ENCODE measurements around the gene EML6. TPM values are rescaled to one million over a fixed set of nuclear protein-coding genes. Genes with fewer than 3 reads are reported as not detected.

Gene EML6
- polyA plus RNA-seq, 1 of the 3 experiments (the other 2 are of a cell fraction) = 1.1 TPM

DNA sequence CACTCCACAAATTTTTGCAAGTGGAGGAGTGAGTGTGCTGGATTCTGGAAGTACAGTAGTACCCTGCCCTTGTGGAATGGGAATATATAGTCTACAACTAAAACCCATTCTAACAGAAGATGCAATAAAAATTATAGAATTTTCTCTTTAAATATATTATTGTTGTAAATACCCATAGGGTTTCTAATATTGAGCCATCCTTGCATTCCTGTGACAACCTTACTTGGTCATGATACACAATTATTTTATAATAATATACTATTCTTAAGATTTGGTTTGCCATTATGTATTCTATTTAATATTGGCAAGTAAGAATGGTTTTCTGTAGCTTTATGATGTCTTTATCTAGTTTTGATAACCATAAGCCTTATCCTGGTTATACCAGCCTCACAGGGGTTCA, 52.2 kb downstream of the EML6 start:
- no peaks in the 10 kb centered on the region for H3K36me3 ChIP-seq (replicated peaks in 1 of 2; ENCODE audit: control insufficient read depth in 1 of 2, insufficient read depth in 2 of 2, low read length in 1 of 2)
- H3K27me3 ChIP-seq (ENCODE audit: insufficient read depth) = no peaks in the 10 kb centered on the region
- TF ChIP-seq RXRA (IDR thresholded peaks at IDR 0.05; ENCODE audit: borderline replicate concordance, low read depth) = no peak
- no peak for TF ChIP-seq RCOR1 (IDR thresholded peaks at IDR 0.05; ENCODE audit: low read length)
- no peak for TF ChIP-seq CHD2 (IDR thresholded peaks at IDR 0.05; ENCODE audit: low read length, partially characterized antibody)
- no peak for TF ChIP-seq RFX5 (IDR thresholded peaks at IDR 0.05; ENCODE audit: low read length)
- TF ChIP-seq MXI1 (IDR thresholded peaks at IDR 0.05; ENCODE audit: low read depth, low read length) = no peak
- TF ChIP-seq GATA2 (CRISPR knock-in tag; IDR thresholded peaks at IDR 0.05) = no peak
- no peak for TF ChIP-seq NFIC (IDR thresholded peaks at IDR 0.05; ENCODE audit: borderline replicate concordance)
- TF ChIP-seq FOXM1 (IDR thresholded peaks at IDR 0.05; ENCODE audit: low read depth) = no peak
- TF ChIP-seq JUND (IDR thresholded peaks at IDR 0.05) = no peak
- TF ChIP-seq POLR2AphosphoS5 (IDR thresholded peaks at IDR 0.05; ENCODE audit: low read depth, low read length) = no peak
- no peaks in the 10 kb centered on the region for H3K9me3 ChIP-seq
- no peak for DNase-seq
- H3K9ac ChIP-seq = no peak overlapping the region
- no peaks in the 10 kb centered on the region for H3K9me2 ChIP-seq
- ChIA-PET POLR2A (no interaction called here), CTCF (no interaction called here)
- no peaks in the 10 kb centered on the region for H4K20me1 ChIP-seq (ENCODE audit: insufficient read depth)
- no peak overlapping the region; a peak in 1 of 4 replicates for H3K4me3 ChIP-seq (ENCODE audit: low read depth in 2 of 2, low read length in 1 of 2)
- H3K4me1 ChIP-seq (ENCODE audit: control insufficient read depth in 1 of 2, insufficient read depth in 2 of 2, low read depth in 1 of 2, low read length in 1 of 2) = peaks cover 0 to 21% of the 10 kb centered on the region in 2 experiments; a peak in 3 of 4 replicates
- H3K79me2 ChIP-seq (ENCODE audit: insufficient read depth) = no peaks in the 10 kb centered on the region
- H3F3A ChIP-seq (replicated peaks; ENCODE audit: insufficient read depth) = no peaks in the 10 kb centered on the region
- no peak overlapping the region for H3K27ac ChIP-seq (ENCODE audit: low read depth in 2 of 2, low read length in 1 of 2)
- H3K4me2 ChIP-seq = no peak overlapping the region
- no peak overlapping the region for H2AFZ ChIP-seq (ENCODE audit: low read depth)

- Histone ChIP-seq H3K9ac (no peak overlapping the region), H3K4me2 (no peak overlapping the region), H3K9me2 (no peaks in the 10 kb centered on the region), H3K27ac (ENCODE audit: low read depth in 2 of 2, low read length in 1 of 2) (no peak overlapping the region), H4K20me1 (ENCODE audit: insufficient read depth) (no peaks in the 10 kb centered on the region), H3K27me3 (ENCODE audit: insufficient read depth) (no peaks in the 10 kb centered on the region), H2AFZ (ENCODE audit: low read depth) (no peak overlapping the region), H3F3A (replicated peaks; ENCODE audit: insufficient read depth) (no peaks in the 10 kb centered on the region), H3K4me1 (ENCODE audit: control insufficient read depth in 1 of 2, insufficient read depth in 2 of 2, low read depth in 1 of 2, low read length in 1 of 2) (peaks cover 0 to 13% of the 10 kb centered on the region in 2 experiments; a peak in 3 of 4 replicates), H3K79me2 (ENCODE audit: insufficient read depth) (no peaks in the 10 kb centered on the region), H3K4me3 (ENCODE audit: low read depth in 2 of 2, low read length in 1 of 2) (no peak overlapping the region), H3K36me3 (replicated peaks in 1 of 2; ENCODE audit: control insufficient read depth in 1 of 2, insufficient read depth in 2 of 2, low read length in 1 of 2) (no peaks in the 10 kb centered on the region), H3K9me3 (no peaks in the 10 kb centered on the region)
- POLR2A ChIA-PET = no interaction called here
- CTCF ChIA-PET = no interaction called here
- WGBS (ENCODE audit: low lambda C conversion rate) = 45% methylated on average over 2 of the region's 2 CpGs
- no peak for DNase-seq
- TF ChIP-seq, protein P1, sequence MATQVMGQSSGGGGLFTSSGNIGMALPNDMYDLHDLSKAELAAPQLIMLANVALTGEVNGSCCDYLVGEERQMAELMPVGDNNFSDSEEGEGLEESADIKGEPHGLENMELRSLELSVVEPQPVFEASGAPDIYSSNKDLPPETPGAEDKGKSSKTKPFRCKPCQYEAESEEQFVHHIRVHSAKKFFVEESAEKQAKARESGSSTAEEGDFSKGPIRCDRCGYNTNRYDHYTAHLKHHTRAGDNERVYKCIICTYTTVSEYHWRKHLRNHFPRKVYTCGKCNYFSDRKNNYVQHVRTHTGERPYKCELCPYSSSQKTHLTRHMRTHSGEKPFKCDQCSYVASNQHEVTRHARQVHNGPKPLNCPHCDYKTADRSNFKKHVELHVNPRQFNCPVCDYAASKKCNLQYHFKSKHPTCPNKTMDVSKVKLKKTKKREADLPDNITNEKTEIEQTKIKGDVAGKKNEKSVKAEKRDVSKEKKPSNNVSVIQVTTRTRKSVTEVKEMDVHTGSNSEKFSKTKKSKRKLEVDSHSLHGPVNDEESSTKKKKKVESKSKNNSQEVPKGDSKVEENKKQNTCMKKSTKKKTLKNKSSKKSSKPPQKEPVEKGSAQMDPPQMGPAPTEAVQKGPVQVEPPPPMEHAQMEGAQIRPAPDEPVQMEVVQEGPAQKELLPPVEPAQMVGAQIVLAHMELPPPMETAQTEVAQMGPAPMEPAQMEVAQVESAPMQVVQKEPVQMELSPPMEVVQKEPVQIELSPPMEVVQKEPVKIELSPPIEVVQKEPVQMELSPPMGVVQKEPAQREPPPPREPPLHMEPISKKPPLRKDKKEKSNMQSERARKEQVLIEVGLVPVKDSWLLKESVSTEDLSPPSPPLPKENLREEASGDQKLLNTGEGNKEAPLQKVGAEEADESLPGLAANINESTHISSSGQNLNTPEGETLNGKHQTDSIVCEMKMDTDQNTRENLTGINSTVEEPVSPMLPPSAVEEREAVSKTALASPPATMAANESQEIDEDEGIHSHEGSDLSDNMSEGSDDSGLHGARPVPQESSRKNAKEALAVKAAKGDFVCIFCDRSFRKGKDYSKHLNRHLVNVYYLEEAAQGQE (IDR thresholded peaks at IDR 0.05; ENCODE audit: low read depth, low read length) = no peak
- TF ChIP-seq RAD21 (IDR thresholded peaks at IDR 0.05; ENCODE audit: low read length) (no peak), USF2 (IDR thresholded peaks at IDR 0.05; ENCODE audit: borderline replicate concordance, low read depth, low read length) (no peak), ELF1 (IDR thresholded peaks at IDR 0.05) (no peak), FOXM1 (IDR thresholded peaks at IDR 0.05; ENCODE audit: low read depth) (no peak), YY1 (IDR thresholded peaks at IDR 0.05; ENCODE audit: low read depth) (no peak), FOSL2 (IDR thresholded peaks at IDR 0.05; ENCODE audit: borderline replicate concordance, low read depth) (no peak), TEAD4 (IDR thresholded peaks at IDR 0.05; ENCODE audit: borderline replicate concordance, insufficient read depth) (no peak), FOXJ3 (CRISPR knock-in tag; IDR thresholded peaks at IDR 0.05) (no peak), MAX (IDR thresholded peaks at IDR 0.05; ENCODE audit: low read depth) (no peak), USF1 (IDR thresholded peaks at IDR 0.05; ENCODE audit: borderline replicate concordance, low read depth) (no peak), NRF1 (IDR thresholded peaks at IDR 0.05; ENCODE audit: low read depth, low read length) (no peak)
- TF ChIP-seq, protein P2, sequence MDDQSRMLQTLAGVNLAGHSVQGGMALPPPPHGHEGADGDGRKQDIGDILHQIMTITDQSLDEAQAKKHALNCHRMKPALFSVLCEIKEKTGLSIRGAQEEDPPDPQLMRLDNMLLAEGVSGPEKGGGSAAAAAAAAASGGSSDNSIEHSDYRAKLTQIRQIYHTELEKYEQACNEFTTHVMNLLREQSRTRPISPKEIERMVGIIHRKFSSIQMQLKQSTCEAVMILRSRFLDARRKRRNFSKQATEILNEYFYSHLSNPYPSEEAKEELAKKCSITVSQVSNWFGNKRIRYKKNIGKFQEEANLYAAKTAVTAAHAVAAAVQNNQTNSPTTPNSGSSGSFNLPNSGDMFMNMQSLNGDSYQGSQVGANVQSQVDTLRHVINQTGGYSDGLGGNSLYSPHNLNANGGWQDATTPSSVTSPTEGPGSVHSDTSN (IDR thresholded peaks at IDR 0.05) = no peak
- TF ChIP-seq, protein P3, sequence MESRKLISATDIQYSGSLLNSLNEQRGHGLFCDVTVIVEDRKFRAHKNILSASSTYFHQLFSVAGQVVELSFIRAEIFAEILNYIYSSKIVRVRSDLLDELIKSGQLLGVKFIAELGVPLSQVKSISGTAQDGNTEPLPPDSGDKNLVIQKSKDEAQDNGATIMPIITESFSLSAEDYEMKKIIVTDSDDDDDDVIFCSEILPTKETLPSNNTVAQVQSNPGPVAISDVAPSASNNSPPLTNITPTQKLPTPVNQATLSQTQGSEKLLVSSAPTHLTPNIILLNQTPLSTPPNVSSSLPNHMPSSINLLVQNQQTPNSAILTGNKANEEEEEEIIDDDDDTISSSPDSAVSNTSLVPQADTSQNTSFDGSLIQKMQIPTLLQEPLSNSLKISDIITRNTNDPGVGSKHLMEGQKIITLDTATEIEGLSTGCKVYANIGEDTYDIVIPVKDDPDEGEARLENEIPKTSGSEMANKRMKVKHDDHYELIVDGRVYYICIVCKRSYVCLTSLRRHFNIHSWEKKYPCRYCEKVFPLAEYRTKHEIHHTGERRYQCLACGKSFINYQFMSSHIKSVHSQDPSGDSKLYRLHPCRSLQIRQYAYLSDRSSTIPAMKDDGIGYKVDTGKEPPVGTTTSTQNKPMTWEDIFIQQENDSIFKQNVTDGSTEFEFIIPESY (IDR thresholded peaks at IDR 0.05; ENCODE audit: borderline replicate concordance, low read depth) = no peak
Observed at GRCh38 chr2:54776494-54776893, 53.0 kb downstream of the EML6 start.

All from SK-N-SH (cell line).